DMS153 treated with DMSO at 0.1 percent for 48 hours (cell line): ENCODE measurements around the gene BBX.
"Not testable (repeated sequence)": the region's sequence is repeated elsewhere in the genome, so short reads cannot be mapped to it uniquely, and the experiment has no call there.

Experiments
- DNase-seq: peaks from one replicate; lab custom pipeline; 2025; ENCODE audit not compliant: unreplicated experiment; lab: John Stamatoyannopoulos, UW

BBX gene

GRCh38 chr3:107833722-107834416 lies 311.1 kb downstream of the BBX start:
- no peak for DNase-seq

GRCh38 chr3:107835001-107835400 lies 312.2 kb downstream of the BBX start:
- DNase-seq, result not testable (repeated sequence)

GRCh38 chr3:107837895-107838612 lies 315.3 kb downstream of the BBX start:
- DNase-seq, result no peak

GRCh38 chr3:107841831-107842230 lies 319.1 kb downstream of the BBX start:
- DNase-seq, result no peak

GRCh38 chr3:107842940-107843339 lies 320.2 kb downstream of the BBX start:
- no peak for DNase-seq

- peak; percentile 54 for DNase-seq
Measured at GRCh38 chr3:107845380-107846278, 322.9 kb downstream of the BBX start.

GRCh38 chr3:107846279-107846852 lies 323.6 kb downstream of the BBX start:
- peak; percentile 51 for DNase-seq

GRCh38 chr3:107847791-107848190 lies 325.0 kb downstream of the BBX start:
- no peak for DNase-seq

- no peak for DNase-seq
Measured at GRCh38 chr3:107848351-107848915, 325.7 kb downstream of the BBX start.

GRCh38 chr3:107850681-107851080 lies 327.9 kb downstream of the BBX start:
- no peak for DNase-seq

GRCh38 chr3:107853821-107854220 lies 331.1 kb downstream of the BBX start:
- DNase-seq, result no peak

- DNase-seq, result no peak
Measured at GRCh38 chr3:107854733-107855132, 332.0 kb downstream of the BBX start.

GRCh38 chr3:107855710-107856109 lies 332.9 kb downstream of the BBX start:
- no peak for DNase-seq

GRCh38 chr3:107857854-107858253 lies 335.1 kb downstream of the BBX start:
- no peak for DNase-seq

- DNase-seq, result no peak
Measured at GRCh38 chr3:107858876-107859275, 336.1 kb downstream of the BBX start.
